GM18502 (cell line): ENCODE measurements around the gene PWWP3B.
"Not testable (repeated sequence)": the region's sequence is repeated elsewhere in the genome, so short reads cannot be mapped to it uniquely, and the experiment has no call there.

ENCODE experiments used
- ATAC-seq: cut with Tn5 transposase; IDR thresholded peaks from one replicate; pipeline ENCODE4 v1.9.1; 2021; ENCODE audit warnings: mild to moderate bottlenecking; ENCODE audit not compliant: unreplicated experiment, poor library complexity

PWWP3B gene

GRCh38 chrX:106168107-106168506 is at the start of gene PWWP3B:
Gene PWWP3B (plus strand): TSS chrX:106168305. CDS start chrX:106205433, 37,128 bp downstream.
- ATAC-seq: no peak

GRCh38 chrX:106139048-106139447 is 29.1 kb upstream of the PWWP3B start:
- no peak for ATAC-seq

GRCh38 chrX:106144755-106145639 is 23.1 kb upstream of the PWWP3B start:
- ATAC-seq: no peak

GRCh38 chrX:106150701-106151100 is 17.4 kb upstream of the PWWP3B start:
- ATAC-seq: no peak

- no peak for ATAC-seq
These were observed 8.2 kb upstream of the PWWP3B start for GRCh38 chrX:106159861-106160282.

GRCh38 chrX:106170318-106170717 is 2.2 kb downstream of the PWWP3B start:
- ATAC-seq: no peak

GRCh38 chrX:106171293-106171820 is 3.3 kb downstream of the PWWP3B start:
- ATAC-seq: no peak

- no peak for ATAC-seq
These were observed 9.2 kb downstream of the PWWP3B start for GRCh38 chrX:106177106-106177981.

GRCh38 chrX:106177982-106178321 is 9.8 kb downstream of the PWWP3B start:
- no peak for ATAC-seq

GRCh38 chrX:106178826-106179225 is 10.7 kb downstream of the PWWP3B start:
- no peak for ATAC-seq

GRCh38 chrX:106183685-106184084 is 15.6 kb downstream of the PWWP3B start:
- not testable (repeated sequence) for ATAC-seq

GRCh38 chrX:106201502-106202178 is 33.5 kb downstream of the PWWP3B start:
- no peak for ATAC-seq

GRCh38 chrX:106203315-106203714 is 35.2 kb downstream of the PWWP3B start:
- ATAC-seq: no peak

GRCh38 chrX:106208154-106208553 is 40.0 kb downstream of the PWWP3B start:
- no peak for ATAC-seq
